Muscle of leg (tissue), 11 donors: ENCODE results near the gene MFSD6. TPM values are rescaled to one million over a fixed set of nuclear protein-coding genes. Genes with fewer than 3 reads are reported as not detected.
"Not testable (repeated sequence)": the region's sequence is repeated elsewhere in the genome, so short reads cannot be mapped to it uniquely, and the experiment has no call there.

Experiments
- DNase-seq: peaks from one replicate; pipeline ENCODE4 v3.0.0; 2013
- H3K27ac ChIP-seq: one replicate; pipeline ENCODE4 v1.5.1; 2013; ENCODE audit warnings: mild to moderate bottlenecking, low read length, control low read depth
- H3K27me3 ChIP-seq: one replicate; pipeline ENCODE4 v1.6.1; 2013; ENCODE audit warnings: low read length; ENCODE audit not compliant: control insufficient read depth, insufficient read depth
- H3K36me3 ChIP-seq: one replicate; pipeline ENCODE4 v1.6.1; 2013; ENCODE audit warnings: low read length; ENCODE audit not compliant: control insufficient read depth, insufficient read depth
- H3K4me1 ChIP-seq: one replicate; pipeline ENCODE4 v1.6.1; 2013; ENCODE audit warnings: low read length; ENCODE audit not compliant: control insufficient read depth, insufficient read depth
- H3K4me3 ChIP-seq: one replicate; pipeline ENCODE4 v1.5.1; 2013; ENCODE audit warnings: low read length, control low read depth
- H3K9me3 ChIP-seq: replicated peaks from 2 replicates; pipeline ENCODE4 v1.6.1; 2013; ENCODE audit warnings: low read depth, low read length; ENCODE audit not compliant: control insufficient read depth
- WGBS: methylation state at CpG from one replicate; pipeline ENCODE4 v1.1.5; 2013; ENCODE audit warnings: missing lambda C conversion rate; ENCODE audit not compliant: insufficient coverage; 5-methylcytosine and 5-hydroxymethylcytosine counted together
- polyA plus RNA-seq, 8 donors: library from polyadenylated mRNA; unstranded; fragments of 120-200 nt; gene quantifications; one replicate each; pipeline versions ENCODE4 v1.2.1 to v1.2.3, GENCODE V29; 2013; ENCODE audit warnings: inconsistent platforms in 1 of 8, low replicate concordance in 1 of 8; ENCODE audit not compliant: insufficient read length in 8 of 8, insufficient read depth in 1 of 8
- total RNA-seq: library from RNA; stranded (reverse); fragments of 120-200 nt; gene quantifications from one replicate; pipeline ENCODE4 v1.2.4, GENCODE V29; 2013

MFSD6 gene
- total and polyA plus RNA-seq, 9 donors: 7.1 to 14.3 (median 9.0) TPM

- no peak for DNase-seq
- Histone ChIP-seq H3K9me3 (no peaks in the 10 kb centered on the region), H3K4me3 (no peak overlapping the region), H3K27ac (no peak overlapping the region), H3K4me1 (peaks cover 9% of the 10 kb centered on the region), H3K27me3 (peaks cover 4% of the 10 kb centered on the region), H3K36me3 (no peaks in the 10 kb centered on the region)
- WGBS: 83% methylated on average over 4 of the region's 4 CpGs
Observed at GRCh38 chr2:190413421-190413820, 5.3 kb downstream of the MFSD6 start.

GRCh38 chr2:190415251-190415650 lies 7.1 kb downstream of the MFSD6 start:
- no peak overlapping the region for H3K27ac ChIP-seq
- WGBS: 83% methylated on average over 2 of the region's 4 CpGs
- DNase-seq: no peak

GRCh38 chr2:190415794-190416775 lies 7.9 kb downstream of the MFSD6 start:
- Histone ChIP-seq H3K4me3 (no peak overlapping the region), H3K9me3 (no peaks in the 10 kb centered on the region), H3K4me1 (peaks cover 5% of the 10 kb centered on the region), H3K27ac (peak overlapping the region; percentile 48), H3K36me3 (no peaks in the 10 kb centered on the region), H3K27me3 (no peaks in the 10 kb centered on the region)
- DNase-seq: peak; percentile 54
- no CpG with 5 or more reads among the region's 2 CpGs for WGBS

More at GRCh38 chr2:190415251-190415650, 7.1 kb downstream of the MFSD6 start:
- Histone ChIP-seq H3K4me1 (peaks cover 5% of the 10 kb centered on the region), H3K4me3 (no peak overlapping the region), H3K36me3 (no peaks in the 10 kb centered on the region), H3K27me3 (no peaks in the 10 kb centered on the region), H3K9me3 (no peaks in the 10 kb centered on the region)

- 83% methylated on average over 3 of the region's 9 CpGs for WGBS
- H3K27ac ChIP-seq: no peak overlapping the region
- H3K4me3 ChIP-seq: no peak overlapping the region
- H3K4me1 ChIP-seq: peaks cover 5% of the 10 kb centered on the region
- H3K36me3 ChIP-seq: no peaks in the 10 kb centered on the region
- no peaks in the 10 kb centered on the region for H3K9me3 ChIP-seq
- H3K27me3 ChIP-seq: no peaks in the 10 kb centered on the region
- DNase-seq: no peak
Observed at GRCh38 chr2:190417045-190417842, 9.1 kb downstream of the MFSD6 start.

- Histone ChIP-seq H3K4me1 (peaks cover 5% of the 10 kb centered on the region), H3K4me3 (no peak overlapping the region), H3K9me3 (no peaks in the 10 kb centered on the region), H3K27ac (no peak overlapping the region), H3K36me3 (no peaks in the 10 kb centered on the region), H3K27me3 (no peaks in the 10 kb centered on the region)
- 38% methylated on average over 1 of the region's 1 CpG for whole genome bisulfite sequencing
- DNase-seq: no peak
Observed at GRCh38 chr2:190418727-190419126, 10.6 kb downstream of the MFSD6 start.

GRCh38 chr2:190420801-190421200 lies 12.6 kb downstream of the MFSD6 start:
- DNase-seq: no peak
- H3K9me3 ChIP-seq: no peaks in the 10 kb centered on the region
- WGBS: no CpG with 5 or more reads among the region's 1 CpG
- H3K4me1 ChIP-seq: peaks cover 5% of the 10 kb centered on the region
- H3K27me3 ChIP-seq: no peaks in the 10 kb centered on the region
- H3K36me3 ChIP-seq: no peaks in the 10 kb centered on the region
- no peak overlapping the region for H3K27ac ChIP-seq
- H3K4me3 ChIP-seq: no peak overlapping the region

GRCh38 chr2:190425221-190425866 lies 17.2 kb downstream of the MFSD6 start:
- no peaks in the 10 kb centered on the region for H3K9me3 ChIP-seq
- WGBS: no CpG with 5 or more reads among the region's 1 CpG
- no peak overlapping the region for H3K27ac ChIP-seq
- no peaks in the 10 kb centered on the region for H3K36me3 ChIP-seq
- no peak for DNase-seq
- no peak overlapping the region for H3K4me3 ChIP-seq
- no peaks in the 10 kb centered on the region for H3K27me3 ChIP-seq
- H3K4me1 ChIP-seq: no peaks in the 10 kb centered on the region

- H3K4me3 ChIP-seq: no peak overlapping the region
- no peaks in the 10 kb centered on the region for H3K9me3 ChIP-seq
- H3K27me3 ChIP-seq: no peaks in the 10 kb centered on the region
- no peak overlapping the region for H3K27ac ChIP-seq
- no peaks in the 10 kb centered on the region for H3K36me3 ChIP-seq
- no peaks in the 10 kb centered on the region for H3K4me1 ChIP-seq
- no peak for DNase-seq
Observed at GRCh38 chr2:190425883-190426658, 17.9 kb downstream of the MFSD6 start.

GRCh38 chr2:190430866-190431265 lies 22.7 kb downstream of the MFSD6 start:
- not testable (repeated sequence) for H3K27ac ChIP-seq, H3K4me1 ChIP-seq, H3K9me3 ChIP-seq, DNase-seq, H3K27me3 ChIP-seq, H3K4me3 ChIP-seq, H3K36me3 ChIP-seq
- 100% methylated on average over 6 of the region's 26 CpGs for WGBS
